Measurements from ENCODE around the gene TRAK1.

TRAK1 gene

GRCh38 chr3:42274266-42274665 lies 183.1 kb downstream of the TRAK1 start:
- H3K79me2 ChIP-seq (ENCODE audit: low read length) = no peaks in the 10 kb centered on the region
- no peaks in the 10 kb centered on the region for H4K20me1 ChIP-seq (ENCODE audit: insufficient read depth, low read length)
- no peak for TF ChIP-seq CTCF (IDR thresholded peaks at IDR 0.05; ENCODE audit: low read length)
- no peaks in the 10 kb centered on the region for H3K9me2 ChIP-seq (replicated peaks; ENCODE audit: insufficient read depth, low read length)
- H3K4me1 ChIP-seq (ENCODE audit: low read length) = peaks cover 8% of the 10 kb centered on the region; the same call in 1 of the 2 replicates
- H3K9ac ChIP-seq (ENCODE audit: low read length) = no peak overlapping the region
- no peak overlapping the region for H2AFZ ChIP-seq (ENCODE audit: low read length)
- H3K36me3 ChIP-seq (replicated peaks; ENCODE audit: insufficient read depth, low read length) = no peaks in the 10 kb centered on the region
- 0 out of 2 replicates have a peak, but pooled peaks cover 4% of the 10 kb centered on the region for H3F3A ChIP-seq (ENCODE audit: insufficient read depth, low read length)
- H3K4me2 ChIP-seq (ENCODE audit: low read depth, low read length) = no peak overlapping the region
- no peaks in the 10 kb centered on the region for H3K27me3 ChIP-seq (replicated peaks; ENCODE audit: insufficient read depth, low read length)
- H3K27ac ChIP-seq (ENCODE audit: low read length) = no peak overlapping the region
- H3K4me3 ChIP-seq (ENCODE audit: low read length) = no peak overlapping the region
- no peaks in the 10 kb centered on the region for H3K9me3 ChIP-seq (replicated peaks; ENCODE audit: insufficient read depth, low read length)
- DNase-seq = no peak

- Histone ChIP-seq H3F3A (ENCODE audit: insufficient read depth, low read length) (0 out of 2 replicates have a peak, but pooled peaks cover 4% of the 10 kb centered on the region), H3K9ac (ENCODE audit: low read length) (no peak overlapping the region), H3K4me3 (ENCODE audit: low read length) (no peak overlapping the region), H2AFZ (ENCODE audit: low read length) (no peak overlapping the region), H3K27ac (ENCODE audit: low read length) (no peak overlapping the region), H3K4me1 (ENCODE audit: low read length) (peaks cover 8% of the 10 kb centered on the region; the same call in 1 of the 2 replicates), H4K20me1 (ENCODE audit: insufficient read depth, low read length) (no peaks in the 10 kb centered on the region), H3K9me3 (replicated peaks; ENCODE audit: insufficient read depth, low read length) (no peaks in the 10 kb centered on the region), H3K36me3 (replicated peaks; ENCODE audit: insufficient read depth, low read length) (no peaks in the 10 kb centered on the region), H3K4me2 (ENCODE audit: low read depth, low read length) (no peak overlapping the region), H3K9me2 (replicated peaks; ENCODE audit: insufficient read depth, low read length) (no peaks in the 10 kb centered on the region), H3K79me2 (ENCODE audit: low read length) (no peaks in the 10 kb centered on the region), H3K27me3 (replicated peaks; ENCODE audit: insufficient read depth, low read length) (no peaks in the 10 kb centered on the region)
- no peak for TF ChIP-seq EZH2phosphoT487 (IDR thresholded peaks at IDR 0.05; ENCODE audit: low read length)
- no peak for TF ChIP-seq EZH2 (optimal IDR thresholded peaks at IDR 0.05; ENCODE audit: low read depth, low read length)
- TF ChIP-seq CTCF (IDR thresholded peaks at IDR 0.05; ENCODE audit: low read length) = no peak
- DNase-seq = no peak
Measured at GRCh38 chr3:42275217-42275616, 184.1 kb downstream of the TRAK1 start.

All from MM.1S (cell line).